Measurements from ENCODE around the gene GP2.
"Not testable (repeated sequence)": the region's sequence is repeated elsewhere in the genome, so short reads cannot be mapped to it uniquely, and the experiment has no call there.

The GP2 gene

GRCh38 chr16:20319406-20319805 lies 7.9 kb downstream of the GP2 start:
- Mint-ChIP-seq H3K9me3 (no peaks in the 10 kb centered on the region), H3K27me3 (no peaks in the 10 kb centered on the region), H3K36me3 (ENCODE audit: low read depth) (no peaks in the 10 kb centered on the region), H3K4me1 (ENCODE audit: low read depth) (no peaks in the 10 kb centered on the region), H3K4me3 (no peak overlapping the region), H3K27ac (no peak overlapping the region)
- intact Hi-C loops (cut with micrococcal nuclease) = no loop called here

GRCh38 chr16:20318437-20318836 lies 8.9 kb downstream of the GP2 start:
- no peak overlapping the region for H3K4me3 Mint-ChIP-seq
- no peaks in the 10 kb centered on the region for H3K27me3 Mint-ChIP-seq
- H3K36me3 Mint-ChIP-seq (ENCODE audit: low read depth) = no peaks in the 10 kb centered on the region
- H3K27ac Mint-ChIP-seq = no peak overlapping the region
- intact Hi-C loops (cut with micrococcal nuclease) = no loop called here
- H3K9me3 Mint-ChIP-seq = no peaks in the 10 kb centered on the region
- H3K4me1 Mint-ChIP-seq (ENCODE audit: low read depth) = no peaks in the 10 kb centered on the region

GRCh38 chr16:20318006-20318405 lies 9.3 kb downstream of the GP2 start:
- Mint-ChIP-seq H3K4me1 (ENCODE audit: low read depth) (no peaks in the 10 kb centered on the region), H3K27me3 (peaks cover 1% of the 10 kb centered on the region)
- intact Hi-C loops (cut with micrococcal nuclease) = no loop called here

GRCh38 chr16:20317117-20317516 lies 10.2 kb downstream of the GP2 start:
- no peaks in the 10 kb centered on the region for H3K9me3 Mint-ChIP-seq
- no peaks in the 10 kb centered on the region for H3K36me3 Mint-ChIP-seq (ENCODE audit: low read depth)
- H3K4me3 Mint-ChIP-seq = no peak overlapping the region
- H3K27me3 Mint-ChIP-seq = peaks cover 1% of the 10 kb centered on the region
- no peaks in the 10 kb centered on the region for H3K4me1 Mint-ChIP-seq (ENCODE audit: low read depth)
- no peak overlapping the region for H3K27ac Mint-ChIP-seq
- intact Hi-C loops (cut with micrococcal nuclease) = no loop called here

More at GRCh38 chr16:20318006-20318405, 9.3 kb downstream of the GP2 start:
- Mint-ChIP-seq H3K36me3 (ENCODE audit: low read depth) (no peaks in the 10 kb centered on the region), H3K4me3 (no peak overlapping the region), H3K27ac (no peak overlapping the region), H3K9me3 (no peaks in the 10 kb centered on the region)

- Mint-ChIP-seq H3K36me3 (ENCODE audit: low read depth) (no peaks in the 10 kb centered on the region), H3K27me3 (peaks cover 1% of the 10 kb centered on the region), H3K27ac (no peak overlapping the region), H3K4me3 (no peak overlapping the region), H3K4me1 (ENCODE audit: low read depth) (no peaks in the 10 kb centered on the region), H3K9me3 (no peaks in the 10 kb centered on the region)
- intact Hi-C loops (cut with micrococcal nuclease) = no loop called here
Measured at GRCh38 chr16:20316715-20317114, 10.6 kb downstream of the GP2 start.

- H3K36me3 Mint-ChIP-seq (ENCODE audit: low read depth) = no peaks in the 10 kb centered on the region
- no peaks in the 10 kb centered on the region for H3K4me1 Mint-ChIP-seq (ENCODE audit: low read depth)
- H3K4me3 Mint-ChIP-seq = no peak overlapping the region
- H3K9me3 Mint-ChIP-seq = no peaks in the 10 kb centered on the region
- intact Hi-C loops (cut with micrococcal nuclease) = no loop called here
- H3K27me3 Mint-ChIP-seq = peaks cover 1% of the 10 kb centered on the region
- H3K27ac Mint-ChIP-seq = no peak overlapping the region
Measured at GRCh38 chr16:20315764-20316163, 11.5 kb downstream of the GP2 start.

- H3K9me3 Mint-ChIP-seq = no peaks in the 10 kb centered on the region
- no peaks in the 10 kb centered on the region for H3K36me3 Mint-ChIP-seq (ENCODE audit: low read depth)
- H3K27ac Mint-ChIP-seq = no peak overlapping the region
- intact Hi-C loops (cut with micrococcal nuclease) = no loop called here
- H3K4me1 Mint-ChIP-seq (ENCODE audit: low read depth) = no peaks in the 10 kb centered on the region
- no peak overlapping the region for H3K4me3 Mint-ChIP-seq
- H3K27me3 Mint-ChIP-seq = peaks cover 1% of the 10 kb centered on the region
Measured at GRCh38 chr16:20314575-20314974, 12.7 kb downstream of the GP2 start.

- Mint-ChIP-seq H3K4me3 (no peak overlapping the region), H3K9me3 (no peaks in the 10 kb centered on the region), H3K36me3 (ENCODE audit: low read depth) (no peaks in the 10 kb centered on the region), H3K27ac (no peak overlapping the region), H3K27me3 (peaks cover 1% of the 10 kb centered on the region), H3K4me1 (ENCODE audit: low read depth) (no peaks in the 10 kb centered on the region)
- intact Hi-C loops (cut with micrococcal nuclease) = no loop called here
Measured at GRCh38 chr16:20313741-20314140, 13.6 kb downstream of the GP2 start.

GRCh38 chr16:20312536-20313095 lies 14.7 kb downstream of the GP2 start:
- intact Hi-C loops (cut with micrococcal nuclease); H3K36me3 Mint-ChIP-seq (ENCODE audit: low read depth); H3K27ac Mint-ChIP-seq; H3K4me1 Mint-ChIP-seq (ENCODE audit: low read depth); H3K4me3 Mint-ChIP-seq; H3K9me3 Mint-ChIP-seq; H3K27me3 Mint-ChIP-seq: not testable (repeated sequence)

- Mint-ChIP-seq H3K27me3 (peaks cover 5% of the 10 kb centered on the region), H3K27ac (no peak overlapping the region), H3K4me3 (no peak overlapping the region), H3K36me3 (ENCODE audit: low read depth) (no peaks in the 10 kb centered on the region), H3K9me3 (no peaks in the 10 kb centered on the region), H3K4me1 (ENCODE audit: low read depth) (no peaks in the 10 kb centered on the region)
- intact Hi-C loops (cut with micrococcal nuclease) = no loop called here
Measured at GRCh38 chr16:20311548-20311947, 15.8 kb downstream of the GP2 start.

- peaks cover 7% of the 10 kb centered on the region for H3K27me3 Mint-ChIP-seq
- no peak overlapping the region for H3K4me3 Mint-ChIP-seq
- no peak overlapping the region for H3K27ac Mint-ChIP-seq
- intact Hi-C loops (cut with micrococcal nuclease) = no loop called here
- H3K9me3 Mint-ChIP-seq = no peaks in the 10 kb centered on the region
- H3K4me1 Mint-ChIP-seq (ENCODE audit: low read depth) = no peaks in the 10 kb centered on the region
- no peaks in the 10 kb centered on the region for H3K36me3 Mint-ChIP-seq (ENCODE audit: low read depth)
Measured at GRCh38 chr16:20310421-20311395, 16.6 kb downstream of the GP2 start.

- intact Hi-C loops (cut with micrococcal nuclease) = no loop called here
- Mint-ChIP-seq H3K9me3 (no peaks in the 10 kb centered on the region), H3K4me1 (ENCODE audit: low read depth) (no peaks in the 10 kb centered on the region), H3K27ac (no peak overlapping the region), H3K27me3 (peaks cover 10% of the 10 kb centered on the region), H3K36me3 (ENCODE audit: low read depth) (no peaks in the 10 kb centered on the region), H3K4me3 (no peak overlapping the region)
Measured at GRCh38 chr16:20309786-20310185, 17.5 kb downstream of the GP2 start.

GRCh38 chr16:20308801-20309590 lies 18.3 kb downstream of the GP2 start:
- Mint-ChIP-seq H3K4me1 (ENCODE audit: low read depth) (no peaks in the 10 kb centered on the region), H3K27ac (no peak overlapping the region), H3K9me3 (no peaks in the 10 kb centered on the region), H3K4me3 (no peak overlapping the region), H3K27me3 (peaks cover 10% of the 10 kb centered on the region), H3K36me3 (ENCODE audit: low read depth) (no peaks in the 10 kb centered on the region)
- intact Hi-C loops (cut with micrococcal nuclease) = no loop called here

- no peaks in the 10 kb centered on the region for H3K4me1 Mint-ChIP-seq (ENCODE audit: low read depth)
- intact Hi-C loops (cut with micrococcal nuclease) = no loop called here
- peaks cover 10% of the 10 kb centered on the region for H3K27me3 Mint-ChIP-seq
- no peak overlapping the region for H3K27ac Mint-ChIP-seq
- H3K4me3 Mint-ChIP-seq = no peak overlapping the region
- no peaks in the 10 kb centered on the region for H3K36me3 Mint-ChIP-seq (ENCODE audit: low read depth)
- no peaks in the 10 kb centered on the region for H3K9me3 Mint-ChIP-seq
Measured at GRCh38 chr16:20308266-20308665, 19.0 kb downstream of the GP2 start.
